ENCODE measurements around the gene FBXL13.
A peak's percentile ranks its signal among the peaks of the same experiment; 100 is the strongest.

The FBXL13 gene

DNA sequence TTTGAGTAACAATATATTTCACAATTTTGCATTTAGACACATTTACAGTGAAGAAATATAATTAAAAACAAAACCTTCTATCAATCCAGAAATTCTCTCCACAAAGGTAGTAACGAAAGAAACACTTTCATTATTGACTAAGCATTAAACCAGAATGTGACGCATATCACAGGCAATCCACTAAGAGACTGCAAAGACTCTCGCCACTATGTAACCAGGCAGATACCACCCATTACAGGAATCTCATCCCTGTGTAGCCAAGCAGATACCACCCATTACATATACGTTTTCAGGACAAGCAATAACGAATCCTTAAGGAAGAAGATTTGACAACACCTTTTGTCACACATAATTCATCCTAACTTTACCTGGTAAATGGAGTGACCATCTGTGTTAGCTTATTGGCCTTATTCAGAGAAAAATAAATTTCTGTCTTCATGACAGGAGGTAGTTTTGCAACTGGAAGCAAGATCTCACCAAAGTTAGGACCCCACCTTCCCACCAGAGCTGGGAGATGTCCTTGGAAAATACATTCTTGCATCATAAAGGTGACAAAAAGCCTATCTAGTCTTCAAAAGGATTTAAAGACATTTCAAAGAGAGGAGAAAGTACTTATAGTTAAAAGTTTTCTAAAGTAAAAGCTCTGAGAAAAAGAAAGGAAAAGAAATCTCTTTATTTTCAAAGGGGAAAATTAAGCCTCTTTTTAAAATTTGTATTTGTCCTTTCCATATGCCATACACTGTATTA, 131.0 kb downstream of the FBXL13 start:
- H2BK12ac ChIP-seq (ENCODE audit: low read length) = no peak overlapping the region
- H2BK120ac ChIP-seq (ENCODE audit: insufficient read depth, low read length, poor library complexity) = no peak overlapping the region
- H3K4me3 ChIP-seq (ENCODE audit: low read depth, low read length) = no peak overlapping the region
- H3K14ac ChIP-seq (ENCODE audit: low read length) = no peak overlapping the region
- no peak overlapping the region for H3K4ac ChIP-seq (ENCODE audit: low read depth, low read length)
- no peaks in the 10 kb centered on the region for H3K36me3 ChIP-seq (ENCODE audit: control insufficient read depth in 1 of 2, insufficient read depth in 2 of 2, low read length in 2 of 2)
- H3K27me3 ChIP-seq (ENCODE audit: insufficient read depth, low read length) = no peaks in the 10 kb centered on the region
- H2AFZ ChIP-seq (ENCODE audit: insufficient read depth, low read length, poor library complexity) = no peak overlapping the region
- peak in 1 of 2 donors; percentile 11 for DNase-seq
- no peaks in the 10 kb centered on the region for H3K4me1 ChIP-seq (ENCODE audit: control insufficient read depth in 1 of 2, insufficient read depth in 2 of 2, low read length in 2 of 2)
- no peaks in the 10 kb centered on the region for H3K79me2 ChIP-seq (ENCODE audit: control insufficient read depth, insufficient read depth, low read length, poor library complexity)
- no peak overlapping the region for H4K8ac ChIP-seq (ENCODE audit: low read depth, low read length)
- no peak overlapping the region for H2BK5ac ChIP-seq (ENCODE audit: low read depth, low read length, poor library complexity)
- H4K91ac ChIP-seq (ENCODE audit: low read depth, low read length) = no peak overlapping the region
- no peak overlapping the region for H3K9ac ChIP-seq (ENCODE audit: low read length)
- H3K27ac ChIP-seq (ENCODE audit: low read depth, low read length) = no peak overlapping the region
- no peak overlapping the region for H2AK5ac ChIP-seq (ENCODE audit: low read length)
- no peaks in the 10 kb centered on the region for H3K79me1 ChIP-seq (ENCODE audit: low read length)
- WGBS (ENCODE audit: extremely low coverage, insufficient coverage, insufficient read length) = no CpG with 5 or more reads among the region's 5 CpGs
- no peak overlapping the region for H4K12ac ChIP-seq (ENCODE audit: low read depth, low read length)
- H3K4me2 ChIP-seq (ENCODE audit: low read length) = no peak overlapping the region
- H3K9me3 ChIP-seq (ENCODE audit: insufficient read depth, low read depth, low read length) = no peaks in the 10 kb centered on the region
- H3K23ac ChIP-seq (ENCODE audit: low read length) = no peak overlapping the region
- no peak overlapping the region for H3K18ac ChIP-seq (ENCODE audit: low read length)

DNA sequence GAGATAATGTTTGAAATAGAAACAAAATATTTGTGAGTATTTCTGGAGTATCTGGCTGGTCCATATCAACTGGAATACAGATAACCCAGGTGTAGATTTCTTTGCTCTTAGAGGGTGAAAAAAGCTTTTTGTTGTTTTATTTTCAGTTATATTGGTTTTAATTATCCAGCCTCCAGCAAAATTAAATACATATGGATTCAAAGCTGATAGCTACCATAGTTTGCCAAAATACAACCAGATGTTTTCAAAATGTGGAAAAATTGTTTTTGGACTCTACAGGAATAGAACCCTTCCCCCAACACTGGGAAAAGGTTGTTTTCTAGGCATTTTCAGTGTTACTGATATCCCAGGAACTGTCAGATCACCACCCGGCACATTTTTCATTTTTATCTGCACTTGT, 131.7 kb downstream of the FBXL13 start:
- Histone ChIP-seq H3K4ac (ENCODE audit: low read depth, low read length) (no peak overlapping the region), H3K4me3 (ENCODE audit: low read depth, low read length) (no peak overlapping the region), H3K79me1 (ENCODE audit: low read length) (no peaks in the 10 kb centered on the region), H2AFZ (ENCODE audit: insufficient read depth, low read length, poor library complexity) (no peak overlapping the region), H3K36me3 (ENCODE audit: control insufficient read depth in 1 of 2, insufficient read depth in 2 of 2, low read length in 2 of 2) (no peaks in the 10 kb centered on the region), H3K4me2 (ENCODE audit: low read length) (no peak overlapping the region), H3K14ac (ENCODE audit: low read length) (no peak overlapping the region), H3K9me3 (ENCODE audit: insufficient read depth, low read depth, low read length) (no peaks in the 10 kb centered on the region), H4K12ac (ENCODE audit: low read depth, low read length) (no peak overlapping the region), H4K91ac (ENCODE audit: low read depth, low read length) (no peak overlapping the region), H3K4me1 (ENCODE audit: control insufficient read depth in 1 of 2, insufficient read depth in 2 of 2, low read length in 2 of 2) (no peaks in the 10 kb centered on the region), H3K27me3 (ENCODE audit: insufficient read depth, low read length) (no peaks in the 10 kb centered on the region), H3K23ac (ENCODE audit: low read length) (no peak overlapping the region), H3K18ac (ENCODE audit: low read length) (no peak overlapping the region), H2BK12ac (ENCODE audit: low read length) (no peak overlapping the region), H2AK5ac (ENCODE audit: low read length) (no peak overlapping the region), H2BK120ac (ENCODE audit: insufficient read depth, low read length, poor library complexity) (no peak overlapping the region), H3K27ac (ENCODE audit: low read depth, low read length) (no peak overlapping the region), H4K8ac (ENCODE audit: low read depth, low read length) (no peak overlapping the region), H2BK5ac (ENCODE audit: low read depth, low read length, poor library complexity) (no peak overlapping the region), H3K9ac (ENCODE audit: low read length) (no peak overlapping the region), H3K79me2 (ENCODE audit: control insufficient read depth, insufficient read depth, low read length, poor library complexity) (no peaks in the 10 kb centered on the region)
- DNase-seq = no peak
- no CpG with 5 or more reads among the region's 1 CpG for WGBS (ENCODE audit: extremely low coverage, insufficient coverage, insufficient read length)

DNA sequence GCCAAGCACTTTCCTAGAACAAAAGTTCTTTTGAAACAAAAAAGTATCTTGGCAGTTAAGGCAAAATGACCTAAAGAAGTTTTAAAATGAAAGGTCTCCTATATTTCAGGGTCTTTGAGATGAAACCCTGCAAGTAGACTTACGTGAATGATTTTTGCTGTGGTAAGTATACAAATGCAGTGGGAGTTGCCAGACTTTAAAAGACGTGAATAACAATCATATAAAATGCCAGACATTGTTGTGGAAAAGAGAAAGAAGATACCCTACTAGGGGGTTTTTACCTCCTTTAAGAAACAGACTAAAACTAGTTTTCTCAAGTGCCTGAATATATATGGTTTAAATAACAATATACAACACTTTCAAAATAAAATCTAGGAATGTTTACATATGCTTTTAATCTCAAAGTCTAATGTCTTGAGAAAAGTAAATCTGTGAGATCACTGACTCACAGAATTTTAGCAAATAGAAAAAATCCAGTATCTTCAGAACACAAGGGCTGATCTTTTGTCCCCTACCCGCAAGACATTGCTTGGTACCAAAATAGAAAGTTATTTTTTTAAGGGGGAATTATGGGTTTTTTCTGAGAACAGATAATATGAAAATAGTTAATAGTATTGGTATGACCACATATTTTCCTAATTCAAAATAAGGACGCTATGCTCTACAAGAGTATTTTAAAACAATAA, 132.3 kb downstream of the FBXL13 start:
- H3K23ac ChIP-seq (ENCODE audit: low read length) = no peak overlapping the region
- no peak overlapping the region for H2BK120ac ChIP-seq (ENCODE audit: insufficient read depth, low read length, poor library complexity)
- H2AFZ ChIP-seq (ENCODE audit: insufficient read depth, low read length, poor library complexity) = no peak overlapping the region
- H2BK12ac ChIP-seq (ENCODE audit: low read length) = no peak overlapping the region
- H3K79me1 ChIP-seq (ENCODE audit: low read length) = no peaks in the 10 kb centered on the region
- H2AK5ac ChIP-seq (ENCODE audit: low read length) = no peak overlapping the region
- H3K79me2 ChIP-seq (ENCODE audit: control insufficient read depth, insufficient read depth, low read length, poor library complexity) = no peaks in the 10 kb centered on the region
- no peak overlapping the region for H4K12ac ChIP-seq (ENCODE audit: low read depth, low read length)
- H3K4me2 ChIP-seq (ENCODE audit: low read length) = no peak overlapping the region
- H3K27ac ChIP-seq (ENCODE audit: low read depth, low read length) = no peak overlapping the region
- no peak overlapping the region for H4K8ac ChIP-seq (ENCODE audit: low read depth, low read length)
- H3K4me1 ChIP-seq (ENCODE audit: control insufficient read depth in 1 of 2, insufficient read depth in 2 of 2, low read length in 2 of 2) = no peaks in the 10 kb centered on the region
- WGBS (ENCODE audit: extremely low coverage, insufficient coverage, insufficient read length) = no CpG with 5 or more reads among the region's 4 CpGs
- no peaks in the 10 kb centered on the region for H3K36me3 ChIP-seq (ENCODE audit: control insufficient read depth in 1 of 2, insufficient read depth in 2 of 2, low read length in 2 of 2)
- no peak overlapping the region for H2BK5ac ChIP-seq (ENCODE audit: low read depth, low read length, poor library complexity)
- no peak overlapping the region for H3K14ac ChIP-seq (ENCODE audit: low read length)
- H4K91ac ChIP-seq (ENCODE audit: low read depth, low read length) = no peak overlapping the region
- no peak overlapping the region for H3K18ac ChIP-seq (ENCODE audit: low read length)
- H3K4ac ChIP-seq (ENCODE audit: low read depth, low read length) = no peak overlapping the region
- DNase-seq = no peak
- H3K27me3 ChIP-seq (ENCODE audit: insufficient read depth, low read length) = no peaks in the 10 kb centered on the region
- no peak overlapping the region for H3K9ac ChIP-seq (ENCODE audit: low read length)
- no peaks in the 10 kb centered on the region for H3K9me3 ChIP-seq (ENCODE audit: insufficient read depth, low read depth, low read length)
- no peak overlapping the region for H3K4me3 ChIP-seq (ENCODE audit: low read depth, low read length)

DNA sequence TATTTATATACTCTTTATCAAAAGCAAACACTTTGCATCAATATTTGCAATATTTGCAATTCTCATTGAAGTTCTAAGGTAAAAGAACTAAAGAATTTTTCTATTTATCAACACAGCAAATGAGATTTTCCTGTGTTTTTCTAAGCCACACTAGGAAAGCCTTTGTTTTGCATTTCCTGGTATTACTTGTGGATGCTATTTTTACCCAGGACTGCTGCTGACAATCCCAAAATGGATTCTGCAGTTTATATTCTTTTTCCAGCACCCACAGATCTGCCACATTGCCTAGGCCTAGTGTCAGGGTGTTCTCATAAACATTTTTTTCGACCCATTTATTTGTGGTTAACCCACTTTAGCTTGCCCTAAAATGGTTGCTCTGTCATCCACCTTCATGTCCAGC, 135.9 kb downstream of the FBXL13 start:
- Histone ChIP-seq H4K12ac (ENCODE audit: low read depth, low read length) (no peak overlapping the region), H3K79me1 (ENCODE audit: low read length) (no peaks in the 10 kb centered on the region), H3K4me1 (ENCODE audit: control insufficient read depth in 1 of 2, insufficient read depth in 2 of 2, low read length in 2 of 2) (no peaks in the 10 kb centered on the region), H2BK5ac (ENCODE audit: low read depth, low read length, poor library complexity) (no peak overlapping the region), H3K9me3 (ENCODE audit: insufficient read depth, low read depth, low read length) (no peaks in the 10 kb centered on the region), H3K14ac (ENCODE audit: low read length) (no peak overlapping the region), H3K9ac (ENCODE audit: low read length) (no peak overlapping the region), H2BK12ac (ENCODE audit: low read length) (no peak overlapping the region), H3K27ac (ENCODE audit: low read depth, low read length) (no peak overlapping the region), H4K91ac (ENCODE audit: low read depth, low read length) (no peak overlapping the region), H2AK5ac (ENCODE audit: low read length) (no peak overlapping the region), H3K18ac (ENCODE audit: low read length) (no peak overlapping the region), H4K8ac (ENCODE audit: low read depth, low read length) (no peak overlapping the region), H3K4me2 (ENCODE audit: low read length) (no peak overlapping the region), H3K36me3 (ENCODE audit: control insufficient read depth in 1 of 2, insufficient read depth in 2 of 2, low read length in 2 of 2) (no peaks in the 10 kb centered on the region), H3K79me2 (ENCODE audit: control insufficient read depth, insufficient read depth, low read length, poor library complexity) (no peaks in the 10 kb centered on the region), H2BK120ac (ENCODE audit: insufficient read depth, low read length, poor library complexity) (no peak overlapping the region), H3K4ac (ENCODE audit: low read depth, low read length) (no peak overlapping the region), H2AFZ (ENCODE audit: insufficient read depth, low read length, poor library complexity) (no peak overlapping the region), H3K27me3 (ENCODE audit: insufficient read depth, low read length) (no peaks in the 10 kb centered on the region), H3K4me3 (ENCODE audit: low read depth, low read length) (no peak overlapping the region), H3K23ac (ENCODE audit: low read length) (no peak overlapping the region)
- no peak for DNase-seq
- no CpG with 5 or more reads among the region's 1 CpG for WGBS (ENCODE audit: extremely low coverage, insufficient coverage, insufficient read length)
